Naive B cell (primary cell): ENCODE results near the gene WDR77. TPM values are rescaled to one million over a fixed set of nuclear protein-coding genes. Genes with fewer than 3 reads are reported as not detected.
A peak's percentile ranks its signal among the peaks of the same experiment; 100 is the strongest.

Source experiments
- ATAC-seq, 2 donors: fragments of 150-1000 bp; cut with Tn5 transposase; 2 replicates each; pipeline ENCODE4 v1.10.0; 2021; ENCODE audit warnings: low read depth in 2 of 2, mild to moderate bottlenecking in 2 of 2, moderate library complexity in 2 of 2
- DNase-seq: peaks from one replicate; pipeline ENCODE4 v3.0.0; 2022
- H3K27ac Mint-ChIP-seq, 6 donors: one replicate each; pipeline ENCODE4 v1.8.0; 2020 to 2022; ENCODE audit warnings: mild to moderate bottlenecking in 6 of 6, mixed read lengths in 6 of 6, moderate library complexity in 5 of 6, inconsistent platforms in 2 of 6
- H3K27me3 Mint-ChIP-seq, 3 donors: one replicate each; pipeline ENCODE4 v1.8.0; 2021 to 2022; ENCODE audit warnings: mixed read lengths in 3 of 3, mild to moderate bottlenecking in 1 of 3
- H3K36me3 Mint-ChIP-seq, 2 donors: one replicate each; pipeline ENCODE4 v1.8.0; 2020 to 2022; ENCODE audit warnings: mixed read lengths in 2 of 2, inconsistent platforms in 1 of 2, mild to moderate bottlenecking in 1 of 2
- H3K4me1 Mint-ChIP-seq, 3 donors: one replicate each; pipeline ENCODE4 v1.8.0; 2020 to 2022; ENCODE audit warnings: mixed read lengths in 3 of 3, inconsistent platforms in 1 of 3, mild to moderate bottlenecking in 1 of 3, moderate library complexity in 1 of 3
- H3K4me3 Mint-ChIP-seq, 8 donors: one replicate each; pipeline ENCODE4 v1.8.0; 2020 to 2022; ENCODE audit warnings: mild to moderate bottlenecking in 8 of 8, mixed read lengths in 8 of 8, moderate library complexity in 8 of 8, inconsistent platforms in 2 of 8
- H3K9me3 Mint-ChIP-seq, 7 donors: one replicate each; pipeline ENCODE4 v1.8.0; 2020 to 2022; ENCODE audit warnings: mixed read lengths in 7 of 7, mild to moderate bottlenecking in 5 of 7, inconsistent platforms in 2 of 7, moderate library complexity in 1 of 7
- polyA plus RNA-seq, 6 donors: library from polyadenylated mRNA; unstranded; fragments of 300-500 nt; fragmentation: Illumina TruSeq; gene quantifications; one replicate each; pipeline ENCODE4 v1.2.3, GENCODE V29; 2021; ENCODE audit warnings: low read depth in 6 of 6

The WDR77 gene
- polyA plus RNA-seq, 6 donors from 2014 or later: 46.4 to 61.2 (median 54.8) TPM

DNA sequence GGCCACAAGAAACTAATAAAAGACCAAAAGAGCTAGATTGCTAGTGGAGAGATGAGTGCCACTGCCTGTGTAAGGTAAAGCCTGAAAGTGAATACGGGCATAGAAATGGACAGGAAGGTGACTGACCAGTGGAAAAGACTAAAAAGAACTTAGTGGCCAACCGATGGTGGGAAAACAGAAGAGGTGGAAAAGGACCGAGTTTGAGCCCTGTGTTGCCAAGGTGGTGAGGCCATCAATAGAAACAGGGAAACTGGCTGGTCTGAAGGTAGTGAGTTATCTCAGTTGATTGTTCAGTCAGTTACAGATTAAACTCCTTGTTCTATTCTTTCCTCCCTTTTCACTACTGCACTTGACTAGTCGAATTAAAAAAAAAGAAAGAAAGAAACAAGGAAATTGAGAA, 2.5 kb downstream of the WDR77 start:
- peaks cover 17 to 26% of the 10 kb centered on the region in 2 donors for H3K36me3 Mint-ChIP-seq
- H3K27ac Mint-ChIP-seq: peak overlapping the region in 5 of 6 donors; percentile 13 to 79 (median 58)
- DNase-seq (no peak), ATAC-seq (no peak)
- peaks cover 0 to 2% (median 0%) of the 10 kb centered on the region in 7 donors for H3K9me3 Mint-ChIP-seq
- no peaks in the 10 kb centered on the region for H3K27me3 Mint-ChIP-seq
- H3K4me3 Mint-ChIP-seq: peak overlapping the region in 4 of 8 donors; percentile 10 to 100 (median 98)
- peaks cover 36 to 65% (median 59%) of the 10 kb centered on the region in 3 donors for H3K4me1 Mint-ChIP-seq

DNA sequence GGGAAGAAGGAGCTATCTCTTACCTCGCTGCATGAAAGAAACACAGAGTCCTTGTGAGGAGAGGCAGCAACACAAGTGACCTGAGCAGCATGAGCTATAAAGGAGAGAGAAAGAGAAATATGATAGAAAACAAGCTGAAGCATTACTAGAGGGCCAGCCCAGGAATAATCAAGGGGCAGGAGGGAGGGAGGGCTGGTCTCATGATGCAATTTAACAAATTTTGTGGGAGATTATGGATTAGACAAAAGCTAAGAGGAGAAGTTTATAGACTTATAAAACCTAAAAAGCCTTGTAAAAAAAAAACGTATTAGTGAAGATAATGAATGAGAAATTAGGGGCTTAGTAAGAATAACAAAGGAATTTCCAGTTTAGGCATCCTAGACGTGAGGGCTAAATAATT, 5.0 kb downstream of the WDR77 start:
- peaks cover 17 to 31% of the 10 kb centered on the region in 2 donors for H3K36me3 Mint-ChIP-seq
- no peaks in the 10 kb centered on the region for H3K27me3 Mint-ChIP-seq
- DNase-seq: no peak
- H3K27ac Mint-ChIP-seq: peak overlapping the region in 4 of 6 donors; percentile 3 to 92 (median 22)
- ATAC-seq: no peak
- H3K4me1 Mint-ChIP-seq: peaks cover 16 to 47% (median 44%) of the 10 kb centered on the region in 3 donors
- peak overlapping the region in 1 of 8 donors; percentile 46 for H3K4me3 Mint-ChIP-seq
- no peaks in the 10 kb centered on the region for H3K9me3 Mint-ChIP-seq

DNA sequence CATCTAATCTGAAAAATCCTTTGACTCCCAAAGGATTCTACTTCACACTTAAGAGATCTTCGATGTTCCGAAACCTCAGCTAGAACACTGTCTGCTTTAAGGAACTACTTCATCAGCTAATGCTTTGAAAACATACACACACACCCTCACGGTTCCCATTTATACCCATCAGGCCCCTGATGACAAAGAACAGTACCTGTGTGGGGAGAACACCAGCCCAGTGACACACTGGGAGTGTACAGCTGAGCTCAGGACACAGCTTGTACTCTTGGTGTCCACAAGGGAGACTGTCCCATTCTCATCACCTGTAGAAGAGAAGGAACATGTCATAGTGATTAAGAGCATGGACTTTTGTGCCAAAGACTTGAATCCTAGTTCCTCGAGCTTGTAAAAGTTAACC, 6.6 kb downstream of the WDR77 start:
- H3K4me1 Mint-ChIP-seq: peaks cover 6 to 34% (median 30%) of the 10 kb centered on the region in 3 donors
- no peak overlapping the region for H3K4me3 Mint-ChIP-seq
- peaks cover 16 to 40% of the 10 kb centered on the region in 2 donors for H3K36me3 Mint-ChIP-seq

DNA sequence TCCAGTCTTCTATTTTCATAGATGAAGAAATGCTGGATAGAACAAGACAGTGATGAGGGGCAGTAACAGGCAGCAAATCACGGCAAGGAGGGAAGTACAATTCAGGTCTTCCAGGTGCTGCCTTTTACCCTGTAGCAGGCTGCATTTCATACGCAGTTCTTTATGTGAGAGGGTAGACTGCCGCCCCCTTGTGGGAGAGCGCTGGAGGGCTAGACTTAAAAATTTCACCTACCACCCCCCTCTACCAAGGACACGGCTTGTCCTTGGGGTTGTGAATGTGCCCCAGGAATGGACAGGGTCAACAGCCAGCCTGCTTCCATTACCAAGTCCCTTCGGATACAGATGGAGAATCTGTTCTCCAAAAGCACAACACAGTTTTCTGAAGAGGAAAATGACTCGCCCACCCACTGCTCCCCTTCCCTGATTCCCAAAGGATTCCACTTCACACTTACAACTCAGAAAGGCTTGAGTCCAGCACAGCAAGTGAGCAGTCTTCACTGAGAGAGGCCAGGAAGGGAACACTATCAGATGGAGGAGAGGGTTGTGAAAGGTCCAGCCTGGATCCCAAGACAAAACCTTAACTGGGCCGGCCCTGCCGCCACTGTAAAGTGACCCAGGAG, 7.4 kb downstream of the WDR77 start:
- DNase-seq (peak; percentile 61), ATAC-seq (peak; percentile 88 to 96)
- Mint-ChIP-seq H3K36me3 (peaks cover 16 to 40% of the 10 kb centered on the region in 2 donors), H3K27me3 (no peaks in the 10 kb centered on the region), H3K4me1 (peaks cover 6 to 26% (median 22%) of the 10 kb centered on the region in 3 donors), H3K27ac (peak overlapping the region; percentile 53 to 81 (median 71)), H3K4me3 (no peak overlapping the region), H3K9me3 (no peaks in the 10 kb centered on the region)

More for the DNA sequence above, 6.6 kb downstream of the WDR77 start:
- Mint-ChIP-seq H3K27me3 (no peaks in the 10 kb centered on the region), H3K9me3 (no peaks in the 10 kb centered on the region), H3K27ac (peak overlapping the region in 2 of 6 donors; percentile 41 to 81)
- ATAC-seq: no peak
- no peak for DNase-seq

DNA sequence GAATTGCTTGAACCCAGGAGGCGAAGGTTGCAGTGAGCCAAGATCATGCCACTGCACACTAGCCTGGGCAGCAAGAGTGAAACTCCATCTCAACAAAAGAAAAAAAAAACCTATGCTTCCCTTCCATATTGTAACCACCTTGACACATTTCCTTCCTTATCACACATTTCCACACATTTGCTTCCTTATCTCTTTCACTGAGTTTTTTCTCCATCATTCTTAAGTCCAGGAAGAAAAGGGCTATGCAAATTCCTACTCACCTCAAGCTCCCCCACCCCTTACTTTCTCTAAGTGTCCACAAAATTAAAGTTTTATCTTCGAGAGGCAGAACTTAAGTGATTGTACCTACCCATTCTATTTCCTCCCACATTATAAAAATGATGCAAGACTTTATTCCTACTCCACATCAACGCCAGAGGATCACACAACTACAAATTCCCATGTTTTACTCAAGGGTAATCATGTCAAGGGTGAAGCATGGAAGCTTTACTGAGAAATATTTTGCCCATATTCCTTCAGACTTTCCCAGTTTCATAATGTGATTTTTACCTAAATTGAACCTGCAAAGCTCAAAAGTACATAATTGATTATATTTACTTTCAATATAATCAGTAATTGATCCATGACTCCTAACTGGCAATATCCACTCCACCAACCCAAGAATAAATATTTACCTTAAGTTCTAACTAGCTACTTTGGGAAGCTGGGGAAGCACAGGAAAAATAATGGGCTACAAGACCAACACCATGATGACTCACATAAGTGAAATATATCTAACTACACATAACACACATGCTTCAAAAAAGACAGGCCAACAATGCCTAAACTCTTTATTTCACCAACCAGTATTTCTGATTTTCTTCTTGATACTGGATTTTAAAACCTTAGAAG, 9.3 kb downstream of the WDR77 start:
- H3K4me1 Mint-ChIP-seq: peaks cover 0 to 14% (median 13%) of the 10 kb centered on the region in 3 donors
- ATAC-seq (no peak), DNase-seq (no peak)
- peak overlapping the region in 4 of 6 donors; percentile 1 to 8 (median 2) for H3K27ac Mint-ChIP-seq
- H3K36me3 Mint-ChIP-seq: peaks cover 16 to 40% of the 10 kb centered on the region in 2 donors
- H3K4me3 Mint-ChIP-seq: no peak overlapping the region
- no peaks in the 10 kb centered on the region for H3K9me3 Mint-ChIP-seq
- no peaks in the 10 kb centered on the region for H3K27me3 Mint-ChIP-seq

DNA sequence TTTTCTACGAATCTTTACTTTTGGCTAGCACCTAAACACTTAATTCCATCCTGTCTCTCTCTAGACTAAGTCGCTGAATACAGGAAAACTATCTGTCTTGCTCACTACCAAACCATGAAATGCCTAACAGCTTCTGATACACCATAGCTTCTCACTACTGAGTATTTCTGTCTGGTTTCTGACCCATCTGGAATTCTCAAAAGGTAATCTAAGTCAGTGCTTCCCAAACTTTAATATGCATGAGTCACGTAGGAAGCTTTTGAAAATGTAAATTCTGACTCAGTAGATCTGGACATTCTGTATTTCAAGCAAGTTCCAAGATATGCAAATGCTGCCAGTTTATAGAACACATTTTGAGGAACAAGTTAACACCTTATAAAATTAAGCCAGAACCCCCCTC, 12.3 kb downstream of the WDR77 start:
- DNase-seq: no peak
- Mint-ChIP-seq H3K36me3 (peaks cover 16 to 20% of the 10 kb centered on the region in 2 donors), H3K27me3 (no peaks in the 10 kb centered on the region), H3K27ac (peak overlapping the region in 3 of 6 donors; percentile 10 to 84 (median 49)), H3K4me3 (no peak overlapping the region), H3K4me1 (peaks cover 4 to 15% (median 9%) of the 10 kb centered on the region in 3 donors), H3K9me3 (no peaks in the 10 kb centered on the region)
- ATAC-seq: no peak

DNA sequence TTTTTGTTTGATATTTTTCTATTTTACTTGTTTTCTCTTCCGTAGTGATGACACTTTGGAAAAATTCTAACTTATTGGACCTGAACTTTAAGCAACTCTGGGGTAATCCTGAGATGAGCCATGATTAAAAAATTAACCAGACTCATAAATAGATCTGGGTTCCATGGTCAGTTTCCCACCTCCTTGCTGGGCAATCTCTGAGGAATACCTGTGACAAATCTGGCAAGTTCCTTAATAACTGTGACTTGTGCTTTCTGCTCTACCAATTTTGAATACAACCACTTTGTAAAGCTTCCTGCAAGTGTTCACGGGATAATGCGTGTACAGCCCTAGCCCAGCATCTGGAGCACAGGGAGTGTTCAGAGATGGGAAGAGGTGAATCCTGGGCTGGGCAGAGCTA, 24.8 kb downstream of the WDR77 start:
- Mint-ChIP-seq H3K27me3 (peaks cover 0 to 25% (median 8%) of the 10 kb centered on the region in 3 donors), H3K36me3 (peaks cover 4 to 29% of the 10 kb centered on the region in 2 donors), H3K9me3 (peaks cover 0 to 2% (median 0%) of the 10 kb centered on the region in 7 donors), H3K27ac (peak overlapping the region in 1 of 6 donors; percentile 28), H3K4me1 (peaks cover 0 to 5% (median 0%) of the 10 kb centered on the region in 3 donors), H3K4me3 (no peak overlapping the region)
- DNase-seq: no peak
- ATAC-seq: no peak

DNA sequence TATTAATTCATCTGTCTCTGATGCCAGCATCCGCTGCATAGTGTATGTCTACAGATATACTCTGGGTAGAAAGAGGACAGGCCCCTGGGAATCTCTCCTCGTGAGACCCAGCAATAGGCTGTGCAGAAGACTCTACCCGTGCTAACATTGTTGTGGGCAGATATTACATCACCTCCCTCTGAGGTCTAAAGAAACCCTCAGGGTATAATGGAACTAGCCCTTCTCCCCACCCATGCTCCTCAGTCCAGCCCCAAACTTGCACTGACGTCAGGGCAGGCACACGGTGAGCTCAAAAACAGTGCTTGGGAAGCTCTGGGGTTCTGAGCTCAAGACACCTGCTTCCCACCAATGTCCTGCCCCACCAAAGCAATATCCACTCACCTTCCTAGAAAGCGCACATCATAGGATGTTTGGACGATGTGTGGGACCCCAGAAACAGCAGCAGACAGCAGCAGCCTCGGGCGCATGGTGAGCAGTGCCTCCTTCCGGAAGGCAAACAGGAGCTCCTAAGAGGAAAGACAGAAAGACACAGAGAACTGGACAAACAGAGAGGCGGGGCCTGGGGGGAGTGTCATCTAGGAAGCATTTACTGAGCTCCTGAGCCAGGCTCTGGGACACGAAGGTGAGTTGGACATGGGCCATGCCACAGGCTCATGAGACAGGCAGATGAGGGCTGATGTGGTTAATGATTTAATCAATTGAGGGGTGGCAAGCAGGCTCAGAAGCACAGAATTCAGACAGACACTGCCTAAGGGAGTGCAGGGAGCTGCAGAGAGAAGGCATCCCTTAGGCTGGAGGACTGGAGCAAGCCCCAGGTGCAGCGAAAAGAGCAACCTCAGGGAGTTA, 26.3 kb downstream of the WDR77 start:
- Mint-ChIP-seq H3K4me3 (peak overlapping the region in 1 of 8 donors; percentile 15), H3K36me3 (peaks cover 8 to 37% of the 10 kb centered on the region in 2 donors), H3K27me3 (peaks cover 0 to 25% (median 8%) of the 10 kb centered on the region in 3 donors), H3K27ac (peak overlapping the region in 1 of 6 donors; percentile 25), H3K9me3 (peaks cover 0 to 2% (median 0%) of the 10 kb centered on the region in 7 donors), H3K4me1 (peaks cover 0 to 5% (median 0%) of the 10 kb centered on the region in 3 donors)
- DNase-seq (no peak), ATAC-seq (no peak)

DNA sequence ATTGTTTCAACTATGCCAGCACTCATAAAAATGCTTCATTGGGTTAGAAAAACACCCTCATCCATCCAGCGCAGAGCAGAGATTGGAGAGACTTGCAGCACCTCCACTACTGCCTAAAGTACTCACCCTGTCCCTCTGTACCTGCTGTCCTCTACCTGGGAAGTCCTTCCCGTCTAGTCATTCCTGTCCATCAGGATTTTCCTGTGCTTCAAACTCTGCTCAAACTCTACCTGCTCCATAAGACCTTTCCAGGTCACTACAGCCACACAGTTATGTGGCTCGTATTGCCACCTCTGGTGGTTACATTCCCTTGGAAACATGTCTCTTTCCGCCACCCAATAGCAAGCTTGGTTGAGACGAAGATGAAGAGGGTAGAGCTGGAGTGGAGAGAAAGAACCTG, 28.7 kb downstream of the WDR77 start:
- Mint-ChIP-seq H3K36me3 (peaks cover 8 to 29% of the 10 kb centered on the region in 2 donors), H3K4me3 (no peak overlapping the region), H3K27me3 (peaks cover 0 to 14% (median 0%) of the 10 kb centered on the region in 3 donors), H3K27ac (no peak overlapping the region), H3K9me3 (peaks cover 0 to 2% (median 0%) of the 10 kb centered on the region in 7 donors), H3K4me1 (peaks cover 8% of the 10 kb centered on the region in 3 donors)
- no peak for ATAC-seq
- no peak for DNase-seq

DNA sequence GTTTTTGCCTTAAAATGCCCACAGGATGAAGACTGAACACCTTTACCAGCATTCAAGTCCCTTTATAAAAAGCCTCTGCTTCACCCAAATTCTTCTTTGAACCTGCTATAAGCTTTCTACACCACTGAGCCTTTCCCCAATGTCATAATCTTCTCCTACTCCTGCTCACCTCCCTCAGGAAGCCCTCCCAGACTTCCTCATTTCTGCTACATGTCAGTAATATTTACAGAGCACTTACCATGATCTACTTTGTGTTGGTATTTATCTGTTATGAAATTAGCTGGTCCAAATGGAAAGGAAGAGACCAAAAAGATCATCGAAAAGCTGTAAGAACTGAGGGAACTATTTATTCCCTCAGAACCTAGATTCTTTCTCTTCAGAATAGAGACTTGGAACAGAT, 30.0 kb downstream of the WDR77 start:
- peaks cover 9 to 23% of the 10 kb centered on the region in 2 donors for H3K36me3 Mint-ChIP-seq
- H3K4me1 Mint-ChIP-seq: peaks cover 8% of the 10 kb centered on the region in 3 donors
- H3K9me3 Mint-ChIP-seq: peaks cover 0 to 2% (median 0%) of the 10 kb centered on the region in 7 donors
- peak overlapping the region in 1 of 6 donors; percentile 1 for H3K27ac Mint-ChIP-seq
- no peak overlapping the region for H3K4me3 Mint-ChIP-seq
- ATAC-seq: no peak
- H3K27me3 Mint-ChIP-seq: peaks cover 0 to 10% (median 0%) of the 10 kb centered on the region in 3 donors
- DNase-seq: no peak

DNA sequence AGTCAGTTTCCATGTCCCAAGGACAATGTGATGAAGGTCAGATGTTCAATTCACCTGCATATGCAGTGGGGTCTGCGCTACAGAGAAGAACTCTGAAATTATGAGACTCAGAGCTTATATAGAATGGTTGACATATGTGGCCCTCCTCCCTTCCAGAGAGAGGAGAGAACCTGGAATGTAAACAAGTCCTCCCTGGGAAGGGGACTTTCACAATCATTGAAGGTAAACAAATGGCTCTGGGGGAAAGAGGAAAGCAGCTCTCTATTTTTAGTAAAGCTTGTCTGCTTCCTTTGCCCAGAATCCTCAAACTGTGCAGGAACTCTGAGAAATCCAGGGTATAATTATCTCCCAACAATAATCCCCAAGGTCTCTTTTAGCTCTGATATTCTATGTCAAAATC, 31.3 kb downstream of the WDR77 start:
- peak overlapping the region in 1 of 6 donors; percentile 4 for H3K27ac Mint-ChIP-seq
- H3K36me3 Mint-ChIP-seq: peaks cover 18 to 23% of the 10 kb centered on the region in 2 donors
- ATAC-seq (no peak), DNase-seq (no peak)
- no peak overlapping the region for H3K4me3 Mint-ChIP-seq
- peaks cover 8% of the 10 kb centered on the region in 3 donors for H3K4me1 Mint-ChIP-seq
- peaks cover 0 to 2% (median 0%) of the 10 kb centered on the region in 7 donors for H3K9me3 Mint-ChIP-seq
- H3K27me3 Mint-ChIP-seq: peaks cover 0 to 2% (median 0%) of the 10 kb centered on the region in 3 donors

DNA sequence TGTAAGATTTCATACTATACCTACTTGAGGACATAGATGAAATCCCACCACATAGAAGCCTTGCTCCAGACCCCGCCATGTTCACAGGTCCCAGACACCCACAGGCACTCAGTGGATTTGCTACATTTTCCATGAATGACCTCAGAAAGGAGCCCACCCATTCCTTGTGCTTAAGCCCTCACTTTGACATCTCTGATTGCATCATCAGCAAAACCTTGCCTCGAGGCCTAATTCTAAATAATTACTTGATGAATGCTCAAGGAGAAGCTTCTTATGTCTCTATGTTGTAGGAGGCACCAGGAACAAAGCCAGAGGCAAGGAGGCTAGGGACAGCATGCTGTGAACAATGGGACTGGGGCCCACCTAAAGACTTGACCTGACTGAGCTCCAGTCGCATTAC, 33.6 kb downstream of the WDR77 start:
- Mint-ChIP-seq H3K27ac (peak overlapping the region in 1 of 6 donors; percentile 56), H3K4me3 (no peak overlapping the region), H3K27me3 (no peaks in the 10 kb centered on the region), H3K4me1 (peaks cover 8% of the 10 kb centered on the region in 3 donors), H3K36me3 (peaks cover 11 to 15% of the 10 kb centered on the region in 2 donors), H3K9me3 (no peaks in the 10 kb centered on the region)
- ATAC-seq: no peak
- DNase-seq: no peak

DNA sequence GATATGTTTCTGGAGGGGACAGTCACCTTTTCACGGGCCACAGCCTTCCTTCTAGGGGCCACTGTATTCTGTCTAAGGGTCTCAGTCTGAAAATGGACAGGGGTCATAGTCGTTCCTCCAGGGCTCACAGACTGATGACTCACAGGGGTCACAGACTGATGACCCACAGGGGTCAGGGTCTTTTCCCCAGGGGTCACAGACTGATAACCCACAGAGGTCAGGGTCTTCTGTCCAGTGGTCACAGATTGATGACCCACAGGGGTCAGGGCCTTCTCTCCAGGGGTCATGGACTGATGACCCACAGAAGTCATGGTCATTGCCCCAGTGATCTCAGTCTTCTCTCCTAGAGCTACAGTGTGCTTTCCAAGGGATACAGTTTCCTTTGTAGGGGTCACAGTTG, 34.3 kb downstream of the WDR77 start:
- H3K27ac Mint-ChIP-seq: no peak overlapping the region
- DNase-seq (no peak), ATAC-seq (no peak)
- H3K27me3 Mint-ChIP-seq: no peaks in the 10 kb centered on the region
- H3K4me3 Mint-ChIP-seq: no peak overlapping the region
- H3K4me1 Mint-ChIP-seq: peaks cover 8% of the 10 kb centered on the region in 3 donors
- peaks cover 8 to 15% of the 10 kb centered on the region in 2 donors for H3K36me3 Mint-ChIP-seq
- H3K9me3 Mint-ChIP-seq: no peaks in the 10 kb centered on the region
